Stimulated activated CD8-positive, alpha-beta memory T cell treated with anti-CD3 and anti-CD28 coated beads, Interleukin-15, amount 100 ng/mL, for 4 hours (primary cell): ENCODE results near the gene TMED3.

ENCODE experiments used
- DNase-seq, 2 donors: peaks; one replicate each; pipeline ENCODE4 v3.0.0-alpha.2; 2020; ENCODE audit warnings: low read depth in 2 of 2

Gene TMED3

DNA sequence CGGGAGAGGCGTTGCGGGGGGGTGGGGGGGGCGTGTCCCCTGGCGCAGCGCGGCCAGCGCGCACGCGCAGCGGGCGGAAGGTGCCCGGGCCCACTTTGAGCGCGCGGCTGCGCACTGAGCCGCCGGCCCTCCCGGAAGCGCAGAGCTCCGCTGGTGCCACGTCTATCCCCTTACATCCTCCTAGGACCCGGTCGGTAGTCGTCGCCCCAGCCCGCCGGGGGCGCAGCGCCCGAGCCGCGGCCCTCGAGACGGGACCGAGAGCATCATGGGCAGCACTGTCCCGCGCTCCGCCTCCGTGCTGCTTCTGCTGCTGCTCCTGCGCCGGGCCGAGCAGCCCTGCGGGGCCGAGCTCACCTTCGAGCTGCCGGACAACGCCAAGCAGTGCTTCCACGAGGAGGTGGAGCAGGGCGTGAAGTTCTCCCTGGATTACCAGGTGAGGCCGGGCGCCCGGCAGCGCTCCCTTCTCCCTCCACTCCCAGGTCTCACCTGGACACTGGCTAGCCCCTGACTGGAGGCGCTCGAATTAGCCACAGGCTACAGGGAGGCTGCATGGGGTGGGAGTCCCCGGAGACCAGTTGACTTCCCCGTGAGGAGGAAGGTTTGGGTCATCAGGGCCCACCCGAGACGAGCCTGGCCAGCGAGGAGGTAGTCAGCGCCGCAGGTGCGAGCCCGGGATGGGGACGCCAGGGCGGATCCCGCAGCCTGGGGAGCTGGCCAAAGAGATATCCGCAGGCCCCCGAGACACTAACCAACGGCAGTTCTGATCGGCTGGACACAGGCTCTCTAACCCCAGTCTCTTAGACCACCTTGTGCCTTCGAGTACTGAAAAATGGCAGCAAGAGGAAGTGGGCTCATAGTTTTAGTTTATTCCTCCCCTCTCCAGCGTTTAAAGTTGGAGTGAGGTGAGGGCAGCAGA, at the start of gene TMED3:
Gene TMED3, plus strand, starts transcription at position 128 of the 916 bp plus-strand sequence. Its CDS starts 138 bp downstream, at position 266.
- peak; percentile 59 to 67 for DNase-seq

DNA sequence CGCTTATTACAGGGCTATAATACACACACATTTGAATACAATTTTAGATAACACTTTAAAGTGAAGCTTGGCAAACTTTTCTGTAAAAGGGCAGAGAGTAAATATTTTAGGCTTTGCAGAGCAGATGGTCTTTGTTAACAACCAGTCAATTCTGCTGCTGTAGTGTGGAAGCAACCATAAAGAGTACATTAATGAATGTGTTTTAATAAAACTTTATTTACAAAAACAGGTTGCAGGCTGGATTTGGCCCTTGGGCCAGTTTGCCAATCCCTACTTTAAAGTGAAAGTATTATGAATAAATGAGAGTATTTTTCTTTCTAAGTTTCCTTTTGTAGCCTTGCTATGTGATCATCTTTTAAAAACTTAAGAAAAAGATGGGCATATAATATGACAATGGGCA, 49.1 kb upstream of the TMED3 start:
- DNase-seq, result no peak

DNA sequence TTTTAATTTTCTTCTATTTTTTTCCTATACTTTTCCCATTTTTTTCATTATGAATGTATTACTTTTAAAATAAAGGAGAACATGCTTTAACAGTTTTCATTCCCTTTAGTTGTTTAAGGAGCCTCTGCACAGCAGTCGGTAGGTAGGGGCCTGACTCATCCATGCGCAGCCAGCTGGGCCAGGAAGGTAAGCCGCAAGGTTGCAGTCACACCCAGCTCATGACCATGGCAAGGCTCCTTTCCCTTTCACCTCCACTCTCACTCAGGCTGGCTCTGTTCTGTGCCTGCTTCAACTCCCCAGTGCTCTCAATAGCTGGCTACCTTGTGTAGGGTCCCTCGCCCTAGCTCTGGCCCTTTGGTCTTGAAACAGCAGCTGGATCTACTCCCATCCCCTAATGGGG, 45.7 kb upstream of the TMED3 start:
- DNase-seq, result no peak

DNA sequence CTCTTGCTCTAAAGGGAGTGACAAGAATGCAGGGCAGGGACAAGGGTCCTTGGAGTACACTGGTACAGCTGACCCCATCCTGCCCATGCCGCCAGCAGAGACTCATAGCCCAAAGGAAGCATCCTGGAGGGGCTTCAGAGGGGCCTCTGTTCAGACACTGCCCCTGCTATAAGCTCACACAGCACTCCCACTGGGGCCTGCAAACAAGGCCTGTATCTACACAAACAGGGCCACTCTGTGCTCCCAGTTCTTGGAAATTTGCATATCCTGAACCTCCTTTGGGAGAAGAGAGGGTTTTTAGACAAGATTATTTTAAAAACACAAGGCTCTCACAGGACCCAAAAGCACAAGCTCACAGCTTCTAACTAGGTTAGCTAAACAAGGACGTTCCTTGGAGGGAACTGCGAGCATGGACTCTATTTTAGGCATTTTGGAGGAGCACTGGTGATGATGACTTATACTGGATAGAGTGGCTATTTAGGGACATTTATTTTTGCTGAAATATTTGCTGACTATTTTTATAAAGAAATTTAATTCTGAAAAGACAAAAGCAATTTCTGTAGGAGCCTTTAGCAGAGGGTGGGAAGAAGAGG, 44.8 kb upstream of the TMED3 start:
- no peak for DNase-seq

DNA sequence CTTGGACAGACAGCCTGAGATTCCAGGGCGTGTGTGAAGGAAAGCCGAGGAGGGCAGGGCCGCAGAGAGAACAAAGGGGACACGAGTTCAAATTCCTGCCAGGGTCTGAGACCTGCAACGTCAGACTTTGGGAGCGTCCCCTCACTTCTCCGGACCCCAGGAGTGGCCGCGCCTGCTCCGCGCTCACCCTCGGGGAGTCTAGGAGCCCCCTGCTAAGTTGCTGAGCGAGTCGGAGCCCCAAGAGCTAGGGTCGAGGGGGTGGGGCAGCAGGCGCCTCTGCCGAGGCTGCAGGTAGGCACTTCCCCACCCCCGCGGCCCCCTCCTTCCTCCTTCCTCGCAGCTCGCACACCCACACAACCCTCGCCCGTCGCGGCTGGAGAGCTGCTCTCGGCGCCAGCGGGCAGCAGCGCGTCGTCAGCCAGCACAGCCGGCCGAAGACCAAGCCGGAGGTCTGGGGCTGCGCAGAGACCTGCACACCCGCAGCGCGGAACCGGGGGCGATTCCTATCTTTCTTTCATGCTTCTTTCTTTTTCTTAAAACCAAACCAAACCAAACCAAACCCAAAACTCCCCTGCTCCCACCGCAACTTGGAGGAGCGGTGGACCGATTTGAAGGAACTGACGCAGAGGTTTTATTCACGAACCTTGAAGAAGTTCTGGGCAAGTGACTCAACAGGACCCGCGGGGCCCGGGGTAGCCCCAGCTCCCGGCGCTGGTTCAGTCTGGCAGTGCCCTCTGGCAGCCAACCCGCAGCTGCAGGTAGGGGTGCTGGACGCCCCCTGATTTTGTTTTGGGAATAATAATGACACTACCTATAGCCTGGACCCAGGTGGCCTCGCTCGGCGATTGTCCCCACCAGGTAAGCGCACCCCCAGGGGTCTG, 28.3 kb upstream of the TMED3 start, which contains the start of gene ANKRD34C:
Gene ANKRD34C, plus strand, starts transcription at position 352 of the 881 bp plus-strand sequence. CDS start 10,563 bp downstream, outside the sequence.
- DNase-seq, result no peak

DNA sequence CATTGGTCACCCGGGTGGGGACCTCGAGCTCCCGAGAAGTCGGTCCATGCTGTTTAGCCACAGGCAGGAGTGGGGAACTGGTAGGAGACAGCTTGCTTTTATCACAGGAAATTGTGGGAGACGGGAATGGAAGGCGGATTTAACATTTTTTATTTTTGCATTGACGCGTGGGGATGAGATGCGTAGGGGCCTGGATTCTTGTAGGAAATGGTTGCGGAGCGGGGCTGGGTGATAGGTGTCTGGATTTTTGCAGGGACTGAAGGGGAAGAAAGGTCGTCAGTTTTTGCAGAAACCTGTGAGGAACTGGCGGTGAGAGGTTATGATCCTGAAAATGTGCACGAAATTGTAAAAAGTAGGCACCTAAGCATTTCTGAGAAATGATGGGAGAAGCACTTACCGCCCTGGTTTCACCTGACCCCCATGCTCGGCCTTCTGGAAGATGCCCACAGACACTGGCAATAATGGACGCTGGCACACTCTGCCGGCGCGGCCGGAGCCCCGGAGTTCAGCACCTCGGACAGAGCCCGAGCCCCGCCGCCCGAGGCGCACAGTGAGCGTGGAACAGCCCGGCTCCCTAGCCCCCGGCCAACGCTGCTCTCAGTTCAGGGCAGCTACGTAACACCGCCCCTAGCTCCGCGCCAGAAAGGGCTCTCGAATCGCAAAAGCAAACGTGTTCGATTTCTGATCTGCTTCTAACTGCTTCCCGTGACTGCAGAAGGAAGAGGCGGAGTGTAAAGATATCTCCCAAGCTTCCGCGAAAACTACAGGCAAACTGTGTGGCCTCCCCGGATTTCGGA, 27.5 kb upstream of the TMED3 start:
- DNase-seq, result no peak

DNA sequence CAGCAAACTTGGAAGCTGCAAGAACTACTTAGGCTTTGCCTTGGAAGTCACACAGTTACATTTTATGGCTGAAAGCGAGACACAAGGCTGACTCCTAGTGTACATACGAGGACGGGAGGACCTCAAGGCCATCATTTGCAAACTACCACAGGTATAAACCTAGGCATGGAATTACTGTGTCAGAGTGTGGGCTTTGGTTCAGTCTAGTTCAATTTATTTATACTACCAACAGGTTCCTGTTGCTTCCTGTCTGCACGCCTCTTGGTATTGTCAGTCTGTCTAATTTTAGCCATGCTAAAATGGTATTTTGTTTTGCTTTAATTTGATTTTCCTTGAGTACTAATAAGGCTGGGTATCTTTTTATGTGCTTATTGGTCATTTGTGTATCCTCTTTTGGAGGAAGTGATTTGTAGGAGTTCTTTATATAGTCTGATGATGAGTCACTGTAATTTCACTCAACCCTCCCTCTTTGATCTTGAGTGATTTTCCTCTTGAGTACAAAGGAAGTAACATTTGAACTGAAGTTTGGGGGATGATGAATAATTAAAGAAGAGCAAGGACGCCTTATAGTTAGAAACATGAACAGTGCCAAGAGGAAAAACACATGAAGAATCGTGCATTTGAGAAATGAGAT, 20.2 kb upstream of the TMED3 start:
- no peak for DNase-seq

DNA sequence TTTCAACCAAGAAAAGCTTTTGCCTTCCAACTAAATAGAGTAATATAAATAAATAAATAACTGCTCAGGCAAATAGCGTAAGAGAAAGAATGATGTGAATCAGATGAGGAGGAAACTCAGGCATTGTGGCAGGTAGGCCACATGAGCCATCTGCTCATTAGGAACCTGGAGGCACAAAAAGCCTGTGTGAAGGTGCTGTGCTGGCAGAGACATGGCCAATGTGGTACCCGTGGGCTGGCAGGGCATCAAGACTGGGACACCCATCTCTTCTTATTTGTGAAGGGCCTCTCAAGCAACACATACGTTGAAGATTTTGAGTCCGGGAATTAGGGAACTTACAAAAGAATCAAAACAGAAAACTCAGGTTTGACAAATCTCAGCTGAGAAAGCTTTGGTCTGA, 18.9 kb upstream of the TMED3 start:
- no peak for DNase-seq

DNA sequence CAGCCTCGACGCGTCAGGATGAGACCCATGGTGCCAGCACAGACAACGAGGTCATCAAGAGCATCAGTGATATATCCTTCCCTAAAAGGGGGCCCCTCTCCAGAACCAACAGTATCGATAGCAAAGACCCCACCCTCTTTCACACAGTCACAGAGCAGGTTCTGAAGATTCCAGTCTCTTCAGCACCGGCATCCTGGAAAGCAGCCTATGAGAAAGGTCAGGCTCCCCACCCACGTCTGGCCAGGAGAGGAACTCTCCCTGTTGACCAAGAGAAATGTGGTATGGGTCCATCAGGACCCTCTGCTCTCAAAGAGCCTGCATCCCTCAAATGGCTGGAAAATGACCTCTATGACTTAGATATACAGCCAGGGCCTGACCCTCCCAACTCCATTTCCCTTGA, 16.8 kb upstream of the TMED3 start:
- no peak for DNase-seq

DNA sequence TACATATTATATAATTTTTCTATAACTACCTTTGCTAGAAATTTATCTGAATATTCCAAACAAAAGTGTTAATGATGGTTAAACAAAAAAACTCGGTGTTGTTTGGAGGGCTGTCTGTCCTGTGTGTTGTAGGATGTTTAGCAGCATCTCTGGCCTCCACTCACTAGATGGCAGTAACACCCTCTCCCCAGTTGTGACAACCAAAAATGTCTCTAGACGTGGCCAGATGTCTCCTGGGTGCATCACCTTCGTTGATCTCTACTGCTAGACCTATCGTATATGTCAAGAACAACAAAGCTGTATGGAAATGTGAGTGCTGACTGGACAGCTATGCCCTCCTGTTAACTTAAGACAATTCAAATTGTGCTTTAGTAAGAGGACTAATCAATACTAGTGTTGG, 14.3 kb upstream of the TMED3 start:
- no peak for DNase-seq

DNA sequence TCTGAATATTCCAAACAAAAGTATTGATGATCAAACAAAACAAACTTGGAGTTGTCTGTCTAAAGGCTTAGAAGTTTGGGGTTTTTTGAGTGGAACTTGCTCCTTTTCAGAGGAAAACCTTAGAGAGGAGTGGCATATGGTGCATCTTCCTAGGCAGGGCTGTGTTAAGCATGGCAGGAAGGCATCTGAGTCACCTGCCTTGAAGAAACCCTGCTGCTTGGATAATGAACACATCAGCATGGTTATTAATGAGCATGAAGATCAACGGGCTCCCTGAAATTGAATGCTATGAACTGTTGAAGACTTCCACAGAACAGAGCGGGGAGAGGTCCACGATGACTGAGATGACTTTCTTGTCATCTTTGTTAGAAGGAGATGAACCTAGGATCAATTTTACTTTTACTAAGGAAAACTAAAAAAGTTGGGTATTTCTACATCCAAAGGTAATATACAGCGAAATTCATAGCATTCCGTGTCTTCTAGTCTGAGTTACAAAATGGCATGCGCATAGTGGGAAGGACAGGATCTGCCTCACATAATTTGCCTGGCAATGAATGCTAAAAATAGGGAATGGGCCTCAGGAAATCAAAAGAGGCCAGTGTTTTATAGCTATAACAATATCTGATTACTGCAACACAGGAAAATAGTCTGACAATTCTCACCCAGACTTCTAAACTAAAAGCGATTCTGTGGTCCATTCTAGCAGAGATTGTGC, 11.6 kb upstream of the TMED3 start:
- no peak for DNase-seq

DNA sequence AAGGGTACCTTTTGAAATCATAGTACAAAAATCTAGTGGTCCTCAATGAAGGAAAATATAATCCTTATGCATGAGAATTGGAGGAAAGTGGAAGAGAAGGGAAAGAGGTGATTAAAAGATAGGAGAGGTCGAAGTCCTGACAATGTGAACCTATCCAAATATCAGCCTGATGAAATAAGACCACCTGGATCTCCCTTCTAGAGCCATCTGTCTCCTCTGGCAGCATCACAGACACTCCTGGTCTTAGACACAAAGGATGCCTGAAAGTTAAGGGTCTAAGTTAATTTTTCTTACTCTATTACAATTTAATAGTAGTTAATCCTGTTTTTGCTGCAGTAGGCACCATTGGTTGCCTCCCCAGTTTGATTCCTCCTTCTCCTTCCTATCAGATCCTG, 11.1 kb upstream of the TMED3 start:
- DNase-seq, result no peak

DNA sequence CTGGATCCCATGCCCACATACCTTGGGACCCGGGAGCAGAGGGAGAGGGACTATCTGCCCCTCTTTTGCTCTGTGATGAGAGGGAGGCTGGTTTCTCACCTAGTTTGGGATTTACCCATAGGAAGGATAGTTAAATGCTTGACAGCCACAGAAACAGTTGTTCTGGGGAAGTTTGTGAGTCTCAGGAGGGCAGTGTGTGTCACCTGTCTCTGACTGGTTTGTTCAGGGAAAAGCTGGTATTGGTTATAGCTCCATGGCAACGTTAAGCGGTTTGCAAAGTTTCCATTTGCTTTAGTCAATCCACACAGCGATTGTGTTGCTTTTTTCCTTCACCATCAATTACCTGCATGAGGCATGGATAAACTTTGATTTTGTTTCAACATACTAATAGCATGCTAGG, 3.7 kb upstream of the TMED3 start:
- no peak for DNase-seq

DNA sequence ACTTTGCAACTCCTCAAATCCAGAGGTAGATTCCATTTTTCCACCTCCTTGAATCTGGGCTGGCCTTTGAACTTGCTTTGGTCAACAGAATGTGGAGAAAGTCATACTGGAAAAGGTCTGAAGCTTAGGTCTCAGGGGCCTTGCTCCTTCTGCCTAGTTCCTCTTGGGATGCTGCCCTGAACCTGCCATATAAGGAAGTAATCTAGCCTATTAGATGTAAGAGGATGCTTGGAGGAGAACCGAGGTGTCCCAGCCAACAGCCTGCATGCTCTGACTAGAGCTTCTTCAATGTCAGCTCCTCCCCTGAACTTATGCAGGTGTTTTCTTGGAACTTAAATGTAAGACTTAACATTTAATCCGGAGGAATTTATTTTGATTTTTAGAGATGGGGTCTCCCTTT, 2.0 kb upstream of the TMED3 start:
- DNase-seq, result no peak

DNA sequence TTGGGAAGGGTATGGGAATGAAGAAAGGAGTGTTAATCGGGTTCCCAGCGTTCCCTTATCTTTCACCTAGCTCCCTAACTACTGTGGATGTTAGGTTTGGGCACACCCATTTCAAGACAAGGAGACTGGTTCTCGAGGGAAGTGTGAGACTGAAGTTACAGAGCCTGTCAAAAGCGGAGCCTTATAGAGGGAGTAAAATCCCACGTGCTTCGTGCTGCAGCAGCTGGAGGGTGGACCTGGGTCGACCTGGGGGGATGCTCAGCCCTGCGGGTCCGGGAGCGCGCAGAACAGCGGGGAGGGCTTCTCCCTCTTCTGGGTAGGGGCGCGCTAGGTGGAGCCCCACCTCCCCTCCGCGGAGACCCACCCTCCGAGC, 314 bp upstream of the TMED3 start:
- DNase-seq, result no peak

DNA sequence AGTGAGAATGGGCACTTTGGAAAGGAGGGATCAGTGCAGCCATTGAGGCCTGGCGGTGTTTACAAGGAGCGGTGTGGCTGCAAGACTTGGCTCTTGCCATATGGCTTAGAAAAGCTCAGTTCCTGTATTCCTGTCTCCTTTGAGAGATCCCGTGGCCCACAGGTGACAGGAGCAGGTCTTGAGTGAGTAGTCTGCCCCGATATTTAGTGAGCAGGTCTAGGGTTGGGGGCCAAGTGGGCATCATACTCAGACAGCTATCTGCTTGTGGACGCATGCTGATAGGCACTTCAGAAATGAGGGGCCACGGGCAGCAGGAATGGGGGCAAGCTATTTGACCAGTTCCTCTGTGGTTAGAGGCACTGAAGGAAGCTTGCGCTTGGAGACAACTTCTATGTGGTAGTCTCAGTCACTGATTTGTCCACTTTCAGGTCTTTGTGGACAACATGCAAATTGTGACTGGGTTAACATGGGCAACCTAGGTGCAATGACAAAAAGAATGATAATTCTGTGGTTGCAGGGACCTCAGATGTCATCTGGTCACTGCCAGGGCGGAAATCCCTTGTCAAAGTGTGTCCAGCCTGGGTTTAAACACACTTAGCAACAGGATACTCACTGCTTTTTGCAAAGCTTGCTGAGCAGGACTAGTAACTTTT, 1.1 kb downstream of the TMED3 start:
- DNase-seq, result no peak

DNA sequence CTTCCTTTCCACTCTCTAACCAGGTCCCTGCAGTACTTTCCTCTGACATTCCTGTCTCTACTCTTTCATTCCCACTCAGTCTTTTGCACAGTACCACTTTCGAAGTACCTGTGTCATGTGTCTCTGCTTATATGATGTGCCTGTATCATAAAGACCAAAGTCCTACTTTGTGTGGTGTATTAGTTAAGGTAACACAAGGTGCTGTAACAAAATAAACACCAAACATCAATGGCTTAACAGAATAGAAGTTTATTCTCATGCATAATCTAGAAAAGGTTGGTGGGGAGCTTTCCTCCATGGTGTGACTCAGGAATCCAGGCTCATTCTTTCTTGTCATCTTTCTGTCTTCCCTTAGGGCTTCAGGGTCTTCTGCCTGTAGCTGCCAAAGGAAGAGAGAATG, 3.3 kb downstream of the TMED3 start:
- no peak for DNase-seq

DNA sequence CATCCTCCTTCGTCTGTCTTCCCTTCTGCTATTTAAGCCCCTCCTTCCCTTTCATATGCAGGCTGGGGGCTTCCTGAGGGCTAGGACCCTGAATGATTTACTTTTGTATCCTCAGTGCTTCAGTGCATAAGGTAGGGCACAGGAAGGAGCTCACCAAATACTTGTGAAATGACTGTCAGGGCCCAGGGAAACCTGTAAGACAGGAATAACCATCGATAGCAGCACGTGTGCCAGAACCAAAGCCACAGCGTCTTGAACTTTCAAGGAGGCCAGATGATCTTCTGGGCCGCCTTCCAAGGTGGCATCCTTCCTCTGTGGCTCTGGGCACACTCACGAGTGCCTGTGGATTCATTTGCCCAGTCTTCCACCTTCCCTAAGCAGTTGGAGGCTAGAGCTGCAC, 3.9 kb downstream of the TMED3 start:
- DNase-seq, result no peak

DNA sequence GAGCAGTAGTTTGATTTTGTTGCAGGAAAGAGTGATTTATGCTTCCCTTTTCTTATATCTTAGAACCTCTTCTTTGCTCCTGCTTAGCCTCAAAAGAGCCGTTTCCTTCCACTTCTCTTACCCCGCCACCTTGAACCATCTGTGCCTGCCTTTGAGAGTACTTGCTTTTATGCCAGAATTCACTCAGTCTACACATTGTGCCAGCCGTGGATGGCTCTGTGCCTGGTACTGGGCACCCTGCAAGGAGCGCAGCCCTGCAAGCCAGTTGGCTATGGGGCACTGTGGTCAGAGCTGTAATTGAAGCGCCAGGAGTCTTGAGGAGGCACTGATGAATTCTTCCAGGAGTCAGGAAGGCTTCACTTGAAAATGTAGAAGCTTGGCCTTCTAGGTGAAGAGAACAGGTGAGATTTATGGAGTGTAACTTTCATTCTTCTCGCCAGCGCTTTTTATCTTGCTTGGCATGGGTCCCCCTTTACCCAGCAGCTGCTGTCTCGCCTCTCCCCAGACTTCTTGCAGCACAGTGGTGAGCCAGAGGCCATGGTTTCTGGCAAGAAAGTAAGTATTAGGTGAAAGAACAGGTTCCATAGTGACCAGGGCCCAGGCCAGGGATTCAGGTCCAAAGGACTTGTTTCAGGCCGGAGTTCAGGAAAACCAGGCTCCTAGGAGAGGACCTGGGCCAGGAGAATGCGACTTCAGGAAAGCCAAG, 4.9 kb downstream of the TMED3 start:
- DNase-seq, result no peak
